SH-SY5Y (cell line): ENCODE results near the gene RESF1.

ENCODE experiments used
- GATA2 ChIP-seq: IDR thresholded peaks from 2 replicates; pipeline ENCODE4 v1.6.1; 2011; ENCODE audit warnings: mild to moderate bottlenecking, low read depth, low read length
- GATA3 ChIP-seq: IDR thresholded peaks from 2 replicates; pipeline ENCODE4 v1.6.1; 2011; ENCODE audit warnings: low read depth, mild to moderate bottlenecking, low read length, moderate library complexity

RESF1 gene

DNA sequence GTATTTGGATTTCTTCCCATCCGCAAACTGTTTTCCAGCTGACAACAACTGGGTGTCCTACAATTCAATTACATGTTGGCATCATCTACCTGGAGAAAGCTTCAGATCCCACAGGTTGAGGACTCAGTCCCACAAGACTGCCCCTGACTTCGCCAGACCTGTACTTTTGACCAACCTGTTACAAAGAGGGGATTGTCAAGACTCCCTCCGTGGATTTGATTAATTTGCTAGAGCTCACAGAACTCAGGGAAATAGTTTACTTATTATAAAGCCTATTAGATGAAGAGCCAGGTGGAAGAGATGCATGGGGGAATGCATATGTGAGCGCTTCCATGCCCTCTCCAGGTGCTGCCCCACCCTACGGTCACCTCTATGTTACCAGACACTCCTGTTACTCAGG lies 14.6 kb downstream of the RESF1 start:
- TF ChIP-seq GATA3 (no peak), GATA2 (no peak)

DNA sequence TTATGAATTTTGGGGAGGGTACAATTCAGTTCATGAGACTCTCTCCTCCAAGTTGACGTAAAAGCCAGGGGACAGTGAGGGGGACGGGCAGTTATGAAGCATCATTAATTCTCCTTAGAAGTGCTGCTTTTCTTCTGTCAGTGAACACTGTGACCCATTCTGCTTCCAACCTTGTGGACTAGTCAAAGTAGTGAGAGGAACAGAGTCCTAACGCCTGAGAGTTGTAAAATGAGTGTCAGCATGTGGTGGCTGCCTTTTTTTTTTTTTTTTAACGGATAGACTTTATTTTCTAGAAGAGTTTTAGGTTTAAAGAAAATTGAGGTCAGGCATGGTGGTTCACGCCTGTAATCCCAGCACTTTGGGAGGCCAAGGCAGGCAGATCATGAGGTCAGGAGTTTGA lies 15.5 kb downstream of the RESF1 start:
- TF ChIP-seq GATA2 = no peak
- TF ChIP-seq GATA3 = no peak

DNA sequence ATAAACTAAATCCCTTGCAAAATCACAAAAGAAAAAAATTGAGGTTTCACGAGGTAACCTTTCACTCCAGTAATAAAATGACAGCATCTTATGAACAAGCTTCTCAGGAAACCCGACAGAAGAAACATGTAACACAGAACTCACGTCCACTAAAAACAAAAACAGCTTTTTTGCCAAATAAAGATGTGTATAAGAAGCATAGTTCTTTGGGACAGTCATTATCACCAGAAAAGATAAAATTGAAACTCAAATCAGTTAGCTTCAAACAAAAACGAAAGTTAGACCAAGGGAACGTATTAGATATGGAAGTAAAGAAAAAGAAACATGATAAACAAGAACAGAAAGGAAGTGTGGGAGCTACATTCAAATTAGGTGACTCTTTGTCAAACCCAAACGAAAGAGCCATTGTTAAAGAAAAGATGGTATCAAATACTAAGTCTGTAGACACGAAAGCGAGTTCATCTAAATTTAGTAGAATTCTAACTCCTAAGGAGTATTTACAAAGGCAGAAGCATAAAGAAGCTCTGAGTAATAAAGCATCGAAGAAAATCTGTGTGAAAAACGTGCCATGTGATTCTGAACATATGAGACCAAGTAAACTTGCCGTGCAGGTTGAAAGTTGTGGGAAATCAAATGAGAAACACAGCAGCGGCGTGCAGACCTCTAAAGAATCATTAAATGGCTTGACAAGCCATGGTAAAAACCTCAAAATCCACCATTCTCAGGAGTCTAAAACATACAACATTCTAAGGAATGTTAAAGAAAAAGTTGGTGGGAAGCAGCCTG lies 25.8 kb downstream of the RESF1 start:
- TF ChIP-seq GATA3 (no peak), GATA2 (no peak)

DNA sequence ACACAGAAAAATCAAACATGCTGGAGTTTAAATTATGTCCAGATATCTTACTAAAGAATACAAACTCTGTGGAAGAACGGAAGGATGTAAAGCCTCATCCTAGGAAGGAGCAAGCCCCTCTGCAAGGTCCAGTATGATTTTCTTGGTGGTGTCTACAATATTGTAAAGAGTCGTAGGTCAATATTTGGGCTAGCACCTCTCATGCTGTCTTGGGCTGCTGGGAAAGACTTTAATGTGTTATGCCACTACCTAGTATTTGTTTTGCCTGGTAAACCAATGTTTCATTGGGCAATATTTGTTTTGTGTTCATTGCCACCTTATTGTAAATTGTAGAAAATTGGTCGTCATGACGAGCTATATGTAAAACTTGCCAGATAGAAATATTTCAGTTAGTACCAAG lies 26.6 kb downstream of the RESF1 start:
- no peak for TF ChIP-seq GATA2
- TF ChIP-seq GATA3 = no peak

DNA sequence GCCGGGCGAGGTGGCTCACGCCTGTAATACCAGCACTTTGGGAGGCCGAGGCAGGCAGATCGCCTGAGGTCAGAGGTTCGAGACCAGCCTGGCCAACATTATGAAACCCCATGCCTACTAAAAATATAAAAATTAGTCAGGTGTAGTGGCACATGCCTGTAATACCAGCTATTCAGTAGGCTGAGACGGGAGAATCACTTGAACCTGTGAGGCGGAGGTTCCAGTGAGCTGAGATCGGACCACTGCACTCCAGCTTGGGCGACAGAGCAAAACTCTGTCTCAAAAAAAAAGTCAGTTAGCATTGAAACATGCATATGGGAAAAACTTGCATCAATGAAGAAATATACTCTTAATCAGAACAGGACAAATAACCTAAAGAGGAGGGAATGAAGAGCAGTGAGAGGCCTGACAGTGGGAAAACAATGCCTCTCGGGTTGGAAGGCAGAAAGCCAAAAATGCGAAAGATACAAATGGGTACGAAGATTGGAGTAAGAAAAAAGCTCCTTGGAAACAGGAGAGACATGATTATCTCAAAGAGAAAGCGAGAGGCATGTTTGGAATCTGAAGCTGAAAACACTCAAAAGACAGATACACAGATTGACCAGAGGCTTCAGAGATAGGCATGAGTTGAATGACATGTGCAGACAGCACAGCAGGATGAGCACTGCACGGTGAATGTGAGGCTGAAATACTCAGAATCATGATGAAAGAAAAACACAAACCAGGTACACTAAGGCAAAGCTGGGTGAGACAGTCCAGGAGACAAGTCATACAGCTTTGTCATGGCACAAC lies 30.6 kb downstream of the RESF1 start:
- TF ChIP-seq GATA3 = no peak
- TF ChIP-seq GATA2 = no peak

DNA sequence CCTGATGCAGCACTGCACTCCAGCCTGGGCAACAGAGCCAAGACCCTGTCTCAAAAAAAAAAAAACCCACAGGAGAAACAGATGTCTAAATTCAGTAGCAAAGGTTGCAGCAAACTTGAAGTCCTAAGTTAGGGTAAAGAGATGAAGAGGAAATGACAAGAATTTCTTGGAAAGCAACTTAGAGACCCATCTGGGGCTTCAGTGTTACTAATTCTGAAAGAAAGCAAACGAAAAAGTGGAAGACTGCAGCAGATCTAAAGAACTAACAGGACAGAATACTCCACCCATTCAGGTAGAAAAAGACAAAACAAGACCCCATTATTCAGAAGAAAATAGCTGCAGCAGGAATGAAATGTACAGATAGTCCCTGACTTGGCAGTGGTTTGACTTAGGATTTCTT lies 31.9 kb downstream of the RESF1 start:
- no peak for TF ChIP-seq GATA2
- TF ChIP-seq GATA3 = no peak

DNA sequence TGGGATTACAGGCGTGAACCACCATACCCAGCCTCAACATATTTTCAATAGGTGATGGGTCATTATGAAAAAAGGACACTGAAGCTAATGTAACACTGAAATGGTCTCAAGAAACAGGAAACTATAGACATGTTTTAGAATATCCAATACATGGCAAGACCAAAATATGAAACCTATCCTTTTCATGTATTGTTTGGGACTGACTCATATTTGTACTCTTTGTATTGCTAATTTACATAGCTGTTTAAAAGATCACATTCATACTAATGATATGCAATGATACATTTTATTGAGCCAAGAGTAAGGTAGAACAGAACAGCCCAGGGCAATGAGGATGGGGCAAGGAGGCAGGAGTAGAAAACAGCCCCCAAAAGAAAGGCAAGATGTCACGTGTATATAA lies 32.6 kb downstream of the RESF1 start:
- TF ChIP-seq GATA2 (no peak), GATA3 (no peak)

DNA sequence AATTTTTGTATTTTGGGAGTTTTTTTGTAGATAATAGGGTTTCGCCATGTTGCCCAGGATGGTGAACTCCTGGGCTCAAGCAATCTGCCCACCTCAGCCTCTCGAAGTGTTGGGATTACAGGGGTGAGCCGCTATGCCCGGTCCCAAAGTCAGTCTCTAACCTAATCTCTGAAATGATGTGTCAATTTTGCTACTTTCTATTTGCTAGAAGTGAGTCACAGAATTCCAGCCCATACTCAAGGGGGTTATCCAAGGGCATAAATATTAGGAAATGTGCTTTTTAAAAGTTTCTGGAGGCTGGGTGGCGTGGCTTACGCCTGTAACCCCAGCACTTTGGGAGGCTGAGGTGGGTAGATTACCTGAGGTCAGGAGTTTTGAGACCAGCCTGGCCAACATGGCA lies 40.5 kb downstream of the RESF1 start:
- TF ChIP-seq GATA2 = no peak
- TF ChIP-seq GATA3 = no peak

DNA sequence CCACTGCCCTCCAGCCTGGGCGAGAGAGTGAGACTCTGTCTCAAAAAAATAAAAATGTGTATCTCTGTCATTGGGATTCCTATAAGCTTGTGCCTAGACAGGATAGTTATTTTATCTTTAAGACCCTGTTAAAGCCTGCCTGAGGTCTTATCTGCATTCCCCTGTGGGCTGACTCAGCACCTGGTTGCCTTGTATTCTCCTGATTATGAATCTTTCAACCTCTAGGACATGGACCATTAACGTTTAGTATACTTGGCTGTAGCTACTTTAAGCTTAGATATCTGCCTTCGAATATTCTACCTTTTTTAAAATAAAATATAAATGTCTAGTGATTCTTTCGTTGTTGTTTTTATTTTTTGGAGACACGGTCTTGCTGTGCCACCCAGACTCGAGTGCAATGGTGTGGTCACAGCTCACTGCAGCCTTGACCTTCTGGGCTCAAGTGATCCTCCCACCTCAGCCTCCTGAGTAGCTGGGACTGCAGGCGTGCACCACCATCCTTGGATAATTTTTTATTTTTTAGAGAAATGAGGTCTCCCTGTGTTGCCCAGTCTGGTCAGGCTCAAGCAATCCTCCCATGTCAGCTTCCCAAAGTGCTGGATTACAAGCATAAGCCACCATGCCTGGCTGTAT lies 41.3 kb downstream of the RESF1 start:
- no peak for TF ChIP-seq GATA2
- TF ChIP-seq GATA3 = no peak

DNA sequence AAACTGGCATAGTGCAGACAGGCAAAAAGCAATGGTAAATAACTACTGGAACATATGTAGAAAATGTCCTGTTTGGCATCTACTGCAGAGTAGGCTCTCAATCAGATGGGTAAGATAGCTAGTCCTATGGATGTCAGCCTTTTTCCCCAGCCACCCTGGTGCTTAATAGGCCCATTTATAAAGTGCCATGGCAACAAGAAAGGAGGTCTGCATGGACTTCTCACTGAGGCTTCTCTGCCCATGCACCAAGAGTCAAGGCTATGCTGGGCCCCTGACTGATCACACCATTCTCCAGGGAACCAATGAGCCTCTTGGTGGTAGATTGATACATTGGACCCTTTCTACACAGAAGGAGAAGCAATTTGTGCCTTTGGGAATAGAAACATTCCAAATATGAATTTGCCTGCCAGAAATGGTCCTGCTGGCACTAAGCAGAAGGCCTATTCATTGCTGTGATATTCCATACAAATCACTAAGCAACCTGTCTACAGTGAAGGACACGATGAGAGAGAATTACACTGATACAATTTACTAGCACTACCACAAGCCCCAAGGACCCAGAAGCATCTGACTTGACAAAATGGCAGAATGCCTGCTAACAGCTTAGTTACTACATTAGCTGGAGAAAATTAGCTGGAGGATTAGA lies 43.8 kb downstream of the RESF1 start:
- TF ChIP-seq GATA3 (no peak), GATA2 (no peak)

DNA sequence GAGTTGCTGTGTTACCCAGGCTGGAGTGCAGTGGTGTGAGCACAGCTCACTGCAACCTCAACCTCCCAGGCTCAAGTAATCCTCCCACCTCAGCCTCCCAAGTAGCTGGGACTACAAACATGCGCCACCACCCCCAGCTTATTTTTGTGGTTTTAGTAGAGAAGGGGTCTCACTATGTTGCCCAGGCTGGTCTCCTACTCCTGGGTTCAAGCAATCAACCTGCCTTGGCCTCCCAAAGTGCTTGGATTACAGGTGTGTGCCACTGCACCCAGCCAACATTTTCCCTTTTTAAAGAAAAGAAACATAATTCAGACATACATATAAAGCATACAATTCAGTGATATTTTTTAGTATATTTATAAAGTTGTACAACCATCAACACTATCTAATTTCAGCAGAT lies 44.4 kb downstream of the RESF1 start:
- TF ChIP-seq GATA2 (no peak), GATA3 (no peak)

DNA sequence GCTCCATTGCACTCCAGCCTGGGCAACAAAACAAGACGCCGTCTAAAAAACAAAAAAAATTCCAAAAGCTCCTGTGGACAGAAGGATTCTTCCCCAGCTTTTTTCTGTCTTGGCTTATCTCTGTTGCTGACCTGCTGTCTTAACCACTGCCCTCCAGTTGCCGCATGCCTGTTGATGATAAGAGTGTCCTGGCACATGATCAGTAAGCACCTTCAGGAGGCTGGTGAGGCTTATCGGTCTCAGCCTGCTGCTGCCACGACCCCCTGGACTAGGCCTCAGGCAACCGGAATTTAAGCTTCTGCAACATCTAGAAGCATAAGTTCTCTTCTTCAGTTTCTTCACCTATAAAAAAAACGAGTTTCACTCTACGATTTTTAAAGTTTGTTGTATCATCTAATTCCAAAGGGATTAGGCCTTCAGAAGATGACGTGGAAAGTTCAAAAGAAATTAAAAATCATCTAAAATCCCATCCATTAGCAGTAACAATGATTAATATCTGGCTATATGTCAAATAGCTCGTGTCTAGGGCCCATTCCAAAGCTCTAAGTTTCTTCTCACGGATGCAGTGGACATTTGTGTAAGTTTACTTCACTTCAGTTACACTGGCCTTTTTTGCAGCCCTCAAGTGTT lies 46.4 kb downstream of the RESF1 start:
- TF ChIP-seq GATA3 (no peak), GATA2 (no peak)
